Measurements from ENCODE around the gene DUSP1.

GRCh38 chr5:172732201-172732865 is 38.7 kb downstream of the DUSP1 start:
- TF ChIP-seq, protein P1, sequence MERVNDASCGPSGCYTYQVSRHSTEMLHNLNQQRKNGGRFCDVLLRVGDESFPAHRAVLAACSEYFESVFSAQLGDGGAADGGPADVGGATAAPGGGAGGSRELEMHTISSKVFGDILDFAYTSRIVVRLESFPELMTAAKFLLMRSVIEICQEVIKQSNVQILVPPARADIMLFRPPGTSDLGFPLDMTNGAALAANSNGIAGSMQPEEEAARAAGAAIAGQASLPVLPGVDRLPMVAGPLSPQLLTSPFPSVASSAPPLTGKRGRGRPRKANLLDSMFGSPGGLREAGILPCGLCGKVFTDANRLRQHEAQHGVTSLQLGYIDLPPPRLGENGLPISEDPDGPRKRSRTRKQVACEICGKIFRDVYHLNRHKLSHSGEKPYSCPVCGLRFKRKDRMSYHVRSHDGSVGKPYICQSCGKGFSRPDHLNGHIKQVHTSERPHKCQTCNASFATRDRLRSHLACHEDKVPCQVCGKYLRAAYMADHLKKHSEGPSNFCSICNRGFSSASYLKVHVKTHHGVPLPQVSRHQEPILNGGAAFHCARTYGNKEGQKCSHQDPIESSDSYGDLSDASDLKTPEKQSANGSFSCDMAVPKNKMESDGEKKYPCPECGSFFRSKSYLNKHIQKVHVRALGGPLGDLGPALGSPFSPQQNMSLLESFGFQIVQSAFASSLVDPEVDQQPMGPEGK (CRISPR knock-in tag; IDR thresholded peaks at IDR 0.05; ENCODE audit: borderline replicate concordance): no peak
- TF ChIP-seq ARNTL (CRISPR knock-in tag; IDR thresholded peaks at IDR 0.05; ENCODE audit: borderline replicate concordance, low read depth) (no peak), TCF4 (CRISPR knock-in tag; IDR thresholded peaks at IDR 0.05; ENCODE audit: borderline replicate concordance) (no peak), RARB (CRISPR knock-in tag; IDR thresholded peaks at IDR 0.05) (no peak), ISL1 (CRISPR knock-in tag; IDR thresholded peaks at IDR 0.05) (no peak), SNAI2 (CRISPR knock-in tag; IDR thresholded peaks at IDR 0.05) (no peak)
- TF ChIP-seq, protein P2, sequence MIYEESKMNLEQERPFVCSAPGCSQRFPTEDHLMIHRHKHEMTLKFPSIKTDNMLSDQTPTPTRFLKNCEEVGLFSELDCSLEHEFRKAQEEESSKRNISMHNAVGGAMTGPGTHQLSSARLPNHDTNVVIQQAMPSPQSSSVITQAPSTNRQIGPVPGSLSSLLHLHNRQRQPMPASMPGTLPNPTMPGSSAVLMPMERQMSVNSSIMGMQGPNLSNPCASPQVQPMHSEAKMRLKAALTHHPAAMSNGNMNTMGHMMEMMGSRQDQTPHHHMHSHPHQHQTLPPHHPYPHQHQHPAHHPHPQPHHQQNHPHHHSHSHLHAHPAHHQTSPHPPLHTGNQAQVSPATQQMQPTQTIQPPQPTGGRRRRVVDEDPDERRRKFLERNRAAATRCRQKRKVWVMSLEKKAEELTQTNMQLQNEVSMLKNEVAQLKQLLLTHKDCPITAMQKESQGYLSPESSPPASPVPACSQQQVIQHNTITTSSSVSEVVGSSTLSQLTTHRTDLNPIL (CRISPR knock-in tag; IDR thresholded peaks at IDR 0.05; ENCODE audit: low read depth): no peak

All from SK-N-SH treated with all-trans-retinoic acid at 6 μM for 48 hours (cell line).